ENCODE results near the gene ALG5. TPM values are rescaled to one million over a fixed set of nuclear protein-coding genes. Genes with fewer than 3 reads are reported as not detected.

Gene ALG5
- total RNA-seq, 1 donor from 2014 or later: 52.5 TPM

DNA sequence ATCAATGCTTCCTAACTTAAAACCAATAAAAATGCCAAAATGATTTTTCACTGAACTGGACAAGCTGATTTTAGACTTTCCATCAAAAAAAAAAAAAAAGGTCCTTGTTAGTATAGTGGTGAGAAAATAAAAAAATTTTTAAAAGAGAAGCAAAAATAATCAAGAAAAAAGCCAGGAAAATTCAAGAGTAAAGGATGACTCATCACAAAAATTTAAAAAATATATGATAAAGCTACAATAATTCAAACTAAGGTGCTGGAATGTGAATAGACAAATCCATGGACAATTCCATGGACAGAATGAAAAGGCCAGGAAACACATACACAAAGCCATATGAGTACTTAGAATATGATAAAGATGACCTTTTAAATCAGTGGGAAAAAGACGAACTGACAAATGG is 26.1 kb downstream of the ALG5 start:
- Mint-ChIP-seq H3K4me1 (ENCODE audit: low read depth) (no peaks in the 10 kb centered on the region), H3K27ac (no peak overlapping the region), H3K27me3 (ENCODE audit: insufficient read depth) (no peaks in the 10 kb centered on the region), H3K9me3 (peaks cover 6% of the 10 kb centered on the region), H3K4me3 (no peak overlapping the region), H3K36me3 (ENCODE audit: low read depth) (peaks cover 42% of the 10 kb centered on the region)
- no peak for DNase-seq (ENCODE audit: low spot score)
- intact Hi-C loops (cut with micrococcal nuclease): no loop called here

- intact Hi-C loops (cut with micrococcal nuclease): no loop called here
- H3K4me3 Mint-ChIP-seq: no peak overlapping the region
- peaks cover 31% of the 10 kb centered on the region for H3K36me3 Mint-ChIP-seq (ENCODE audit: low read depth)
- no peak for DNase-seq (ENCODE audit: low spot score)
- no peak overlapping the region for H3K27ac Mint-ChIP-seq
- no peaks in the 10 kb centered on the region for H3K27me3 Mint-ChIP-seq (ENCODE audit: insufficient read depth)
- peaks cover 11% of the 10 kb centered on the region for H3K4me1 Mint-ChIP-seq (ENCODE audit: low read depth)
- H3K9me3 Mint-ChIP-seq: no peaks in the 10 kb centered on the region
These were observed 32.7 kb downstream of the ALG5 start for GRCh38 chr13:36966404-36966803.

DNA sequence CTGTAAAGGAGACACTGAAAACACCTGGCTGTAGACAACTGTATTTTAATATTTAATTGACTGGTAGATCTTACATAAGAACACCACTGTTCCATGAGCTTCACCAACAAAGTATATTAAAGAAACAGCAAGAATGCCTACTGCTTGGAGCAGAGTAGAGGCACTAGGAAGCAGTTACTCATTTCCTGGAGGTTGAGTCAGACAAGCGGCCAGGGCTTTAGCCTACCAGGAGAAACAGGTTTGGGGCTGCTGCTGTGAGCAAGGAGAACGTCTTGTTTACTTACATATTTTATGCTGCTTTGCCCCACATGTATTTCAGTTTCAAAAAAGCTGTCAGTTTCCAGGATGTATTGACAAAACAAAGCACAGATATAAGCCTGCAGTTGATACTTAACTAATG is 33.4 kb downstream of the ALG5 start:
- no peak for DNase-seq (ENCODE audit: low spot score)
- Mint-ChIP-seq H3K9me3 (no peaks in the 10 kb centered on the region), H3K36me3 (ENCODE audit: low read depth) (peaks cover 33% of the 10 kb centered on the region), H3K27ac (peak overlapping the region; percentile 47), H3K4me1 (ENCODE audit: low read depth) (peaks cover 11% of the 10 kb centered on the region), H3K4me3 (no peak overlapping the region), H3K27me3 (ENCODE audit: insufficient read depth) (no peaks in the 10 kb centered on the region)
- intact Hi-C loops (cut with micrococcal nuclease): no loop called here

- H3K4me3 Mint-ChIP-seq: no peak overlapping the region
- no peak for DNase-seq (ENCODE audit: low spot score)
- peaks cover 10% of the 10 kb centered on the region for H3K4me1 Mint-ChIP-seq (ENCODE audit: low read depth)
- H3K27ac Mint-ChIP-seq: no peak overlapping the region
- H3K27me3 Mint-ChIP-seq (ENCODE audit: insufficient read depth): no peaks in the 10 kb centered on the region
- H3K9me3 Mint-ChIP-seq: no peaks in the 10 kb centered on the region
- intact Hi-C loops (cut with micrococcal nuclease): no loop called here
- H3K36me3 Mint-ChIP-seq (ENCODE audit: low read depth): peaks cover 25% of the 10 kb centered on the region
These were observed 39.6 kb downstream of the ALG5 start for GRCh38 chr13:36959456-36960116.

GRCh38 chr13:36954542-36954941 is 44.6 kb downstream of the ALG5 start:
- Mint-ChIP-seq H3K4me3 (no peak overlapping the region), H3K27me3 (ENCODE audit: insufficient read depth) (no peaks in the 10 kb centered on the region), H3K27ac (no peak overlapping the region), H3K4me1 (ENCODE audit: low read depth) (peaks cover 8% of the 10 kb centered on the region), H3K36me3 (ENCODE audit: low read depth) (peaks cover 25% of the 10 kb centered on the region), H3K9me3 (no peaks in the 10 kb centered on the region)
- intact Hi-C loops (cut with micrococcal nuclease): no loop called here
- no peak for DNase-seq (ENCODE audit: low spot score)

- no peaks in the 10 kb centered on the region for H3K4me1 Mint-ChIP-seq (ENCODE audit: low read depth)
- no peak overlapping the region for H3K27ac Mint-ChIP-seq
- intact Hi-C loops (cut with micrococcal nuclease): no loop called here
- H3K36me3 Mint-ChIP-seq (ENCODE audit: low read depth): peaks cover 30% of the 10 kb centered on the region
- no peak overlapping the region for H3K4me3 Mint-ChIP-seq
- no peak for DNase-seq (ENCODE audit: low spot score)
- H3K9me3 Mint-ChIP-seq: no peaks in the 10 kb centered on the region
- no peaks in the 10 kb centered on the region for H3K27me3 Mint-ChIP-seq (ENCODE audit: insufficient read depth)
These were observed 48.2 kb downstream of the ALG5 start for GRCh38 chr13:36950920-36951319.

- Mint-ChIP-seq H3K27ac (no peak overlapping the region), H3K27me3 (ENCODE audit: insufficient read depth) (no peaks in the 10 kb centered on the region), H3K9me3 (no peaks in the 10 kb centered on the region)
These were observed 48.8 kb downstream of the ALG5 start for GRCh38 chr13:36950330-36950729.

GRCh38 chr13:36945078-36945477 is 54.1 kb downstream of the ALG5 start:
- no peak overlapping the region for H3K4me3 Mint-ChIP-seq
- peaks cover 5% of the 10 kb centered on the region for H3K27me3 Mint-ChIP-seq (ENCODE audit: insufficient read depth)
- intact Hi-C loops (cut with micrococcal nuclease): no loop called here
- no peak for DNase-seq (ENCODE audit: low spot score)
- no peaks in the 10 kb centered on the region for H3K9me3 Mint-ChIP-seq
- peaks cover 13% of the 10 kb centered on the region for H3K36me3 Mint-ChIP-seq (ENCODE audit: low read depth)
- no peaks in the 10 kb centered on the region for H3K4me1 Mint-ChIP-seq (ENCODE audit: low read depth)
- H3K27ac Mint-ChIP-seq: no peak overlapping the region

More at GRCh38 chr13:36950330-36950729, 48.8 kb downstream of the ALG5 start:
- H3K4me3 Mint-ChIP-seq: no peak overlapping the region
- intact Hi-C loops (cut with micrococcal nuclease): no loop called here
- H3K4me1 Mint-ChIP-seq (ENCODE audit: low read depth): no peaks in the 10 kb centered on the region
- no peak for DNase-seq (ENCODE audit: low spot score)
- peaks cover 29% of the 10 kb centered on the region for H3K36me3 Mint-ChIP-seq (ENCODE audit: low read depth)

DNA sequence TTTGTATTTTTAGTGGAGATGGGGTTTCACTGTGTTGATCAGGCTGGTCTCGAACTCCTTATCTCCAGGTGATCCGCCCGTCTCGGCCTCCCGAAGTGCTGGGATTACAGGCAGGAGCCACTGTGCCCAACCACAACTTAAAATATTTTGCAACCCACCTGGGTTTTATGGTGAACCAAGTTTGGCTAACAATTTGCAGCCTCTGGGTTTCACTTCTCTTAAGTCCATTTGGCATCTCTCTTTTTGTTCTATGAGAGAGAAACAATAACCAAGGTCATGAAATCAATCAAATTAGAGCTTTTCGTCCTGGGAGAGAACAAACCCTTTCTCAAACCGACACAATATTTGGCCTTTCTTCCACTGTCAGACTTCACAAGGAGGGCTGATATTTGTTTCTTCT is 73.5 kb downstream of the ALG5 start:
- H3K27me3 Mint-ChIP-seq (ENCODE audit: insufficient read depth): peaks cover 34% of the 10 kb centered on the region
- no peak overlapping the region for H3K4me3 Mint-ChIP-seq
- peaks cover under 1% of the 10 kb centered on the region for H3K36me3 Mint-ChIP-seq (ENCODE audit: low read depth)
- intact Hi-C loops (cut with micrococcal nuclease): no loop called here
- H3K27ac Mint-ChIP-seq: no peak overlapping the region
- H3K4me1 Mint-ChIP-seq (ENCODE audit: low read depth): no peaks in the 10 kb centered on the region
- DNase-seq (ENCODE audit: low spot score): no peak
- H3K9me3 Mint-ChIP-seq: no peaks in the 10 kb centered on the region

- intact Hi-C loops (cut with micrococcal nuclease): no loop called here
- no peak for DNase-seq (ENCODE audit: low spot score)
- Mint-ChIP-seq H3K36me3 (ENCODE audit: low read depth) (peaks cover 2% of the 10 kb centered on the region), H3K9me3 (no peaks in the 10 kb centered on the region), H3K4me1 (ENCODE audit: low read depth) (no peaks in the 10 kb centered on the region), H3K4me3 (no peak overlapping the region), H3K27ac (no peak overlapping the region), H3K27me3 (ENCODE audit: insufficient read depth) (peaks cover 39% of the 10 kb centered on the region)
These were observed 75.1 kb downstream of the ALG5 start for GRCh38 chr13:36924001-36924400.

DNA sequence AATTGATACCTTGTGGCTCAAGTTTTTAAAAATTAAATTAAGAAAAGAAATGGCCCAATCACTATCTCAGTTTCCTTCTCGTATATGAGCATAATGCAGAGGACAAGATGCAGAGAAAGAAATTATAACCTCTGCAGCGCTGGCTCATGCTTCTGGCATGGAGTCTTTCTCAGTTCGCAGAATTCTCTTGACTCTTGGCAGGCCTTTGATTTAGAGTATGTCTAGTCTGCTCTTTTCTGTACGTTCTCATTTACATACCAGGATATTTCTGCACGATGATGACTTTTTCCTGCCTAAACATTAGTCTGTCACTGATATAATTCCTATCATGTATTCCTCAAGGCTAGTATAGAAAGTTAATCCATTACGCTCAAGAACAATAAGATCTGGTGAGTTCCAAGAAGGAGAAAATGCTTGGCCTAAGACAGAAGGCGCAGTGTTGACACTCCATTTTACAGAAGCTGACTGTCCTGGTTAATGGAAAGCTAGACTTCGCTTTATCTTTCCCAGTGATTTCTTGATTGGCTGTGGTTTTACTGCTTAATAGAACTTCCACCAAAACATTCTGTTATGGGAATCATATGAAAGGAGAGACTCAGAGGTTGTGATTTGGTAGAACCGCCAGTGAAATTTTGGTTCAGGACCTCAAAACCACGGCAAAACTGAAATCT is 77.4 kb downstream of the ALG5 start:
- no peak for DNase-seq (ENCODE audit: low spot score)
- intact Hi-C loops (cut with micrococcal nuclease): no loop called here
- Mint-ChIP-seq H3K4me3 (no peak overlapping the region), H3K27me3 (ENCODE audit: insufficient read depth) (peaks cover 57% of the 10 kb centered on the region), H3K27ac (no peak overlapping the region), H3K9me3 (no peaks in the 10 kb centered on the region), H3K36me3 (ENCODE audit: low read depth) (peaks cover 2% of the 10 kb centered on the region), H3K4me1 (ENCODE audit: low read depth) (no peaks in the 10 kb centered on the region)

GRCh38 chr13:36920616-36921185 is 78.4 kb downstream of the ALG5 start:
- Mint-ChIP-seq H3K4me3 (peak overlapping the region; percentile 82), H3K9me3 (no peaks in the 10 kb centered on the region), H3K4me1 (ENCODE audit: low read depth) (no peaks in the 10 kb centered on the region), H3K36me3 (ENCODE audit: low read depth) (peaks cover 2% of the 10 kb centered on the region), H3K27ac (no peak overlapping the region), H3K27me3 (ENCODE audit: insufficient read depth) (peaks cover 66% of the 10 kb centered on the region)
- intact Hi-C loops (cut with micrococcal nuclease): no loop called here
- DNase-seq (ENCODE audit: low spot score): no peak

DNA sequence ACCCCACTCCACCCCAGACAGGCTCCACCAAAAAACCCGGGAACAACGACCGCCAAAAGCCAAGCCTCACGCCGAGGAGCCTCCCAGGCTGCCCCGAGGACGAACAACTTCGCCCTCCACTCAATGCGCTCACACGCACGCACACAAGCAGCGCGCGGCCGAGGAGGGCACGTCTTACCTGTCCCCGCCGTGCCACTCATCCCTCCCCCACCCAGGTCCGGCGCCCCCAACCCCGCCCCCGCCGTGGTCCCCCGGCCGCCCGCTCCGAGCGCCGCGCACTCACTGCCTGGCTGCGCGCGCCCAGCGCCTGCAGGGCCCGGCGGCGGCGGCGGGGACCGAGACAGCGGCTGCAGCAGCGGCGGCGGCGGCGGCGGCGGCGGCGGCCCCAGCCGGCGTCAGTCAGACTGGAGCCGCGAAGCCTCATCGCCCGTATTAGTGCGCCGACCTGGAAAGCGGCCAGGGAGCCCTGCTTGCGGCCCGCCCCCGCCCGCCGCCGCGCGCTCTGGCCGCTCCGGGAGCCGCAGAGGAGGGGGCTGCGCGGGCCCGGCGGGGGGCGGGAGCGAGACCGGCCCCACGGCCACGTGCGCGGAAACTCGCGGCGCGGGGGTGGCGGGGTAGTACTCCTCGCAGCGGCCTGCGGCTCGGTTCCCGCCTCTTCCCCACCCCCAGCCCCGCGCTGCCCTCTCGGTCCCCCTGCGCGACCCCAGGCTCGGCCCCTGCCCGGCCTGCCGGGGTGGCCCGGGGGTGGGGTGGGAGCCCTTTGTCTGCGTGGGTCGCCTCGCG is 79.1 kb downstream of the ALG5 start, which contains the start of gene SMAD9:
SMAD9 (minus strand) TSS at position 406 of the 783 bp plus-strand sequence. CDS start 40,549 bp downstream, outside the sequence.
- no peak for DNase-seq (ENCODE audit: low spot score)
- peak within 1 kb of the TSS; percentile 82 for H3K4me3 Mint-ChIP-seq
- H3K27me3 Mint-ChIP-seq (ENCODE audit: insufficient read depth): peaks cover 66% of the 10 kb centered on the region
- intact Hi-C loops (cut with micrococcal nuclease): no loop called here
- H3K36me3 Mint-ChIP-seq (ENCODE audit: low read depth): peaks cover 2% of the 10 kb centered on the region
- no peaks in the 10 kb centered on the region for H3K4me1 Mint-ChIP-seq (ENCODE audit: low read depth)
- H3K9me3 Mint-ChIP-seq: no peaks in the 10 kb centered on the region
- H3K27ac Mint-ChIP-seq: no peak within 1 kb of the TSS
